ENCODE data around the gene CCDC92. TPM values are rescaled to one million over a fixed set of nuclear protein-coding genes. Genes with fewer than 3 reads are reported as not detected.

CCDC92 gene
- total RNA-seq, 2 donors from 2014 or later = 19.7 to 25.1 TPM

DNA sequence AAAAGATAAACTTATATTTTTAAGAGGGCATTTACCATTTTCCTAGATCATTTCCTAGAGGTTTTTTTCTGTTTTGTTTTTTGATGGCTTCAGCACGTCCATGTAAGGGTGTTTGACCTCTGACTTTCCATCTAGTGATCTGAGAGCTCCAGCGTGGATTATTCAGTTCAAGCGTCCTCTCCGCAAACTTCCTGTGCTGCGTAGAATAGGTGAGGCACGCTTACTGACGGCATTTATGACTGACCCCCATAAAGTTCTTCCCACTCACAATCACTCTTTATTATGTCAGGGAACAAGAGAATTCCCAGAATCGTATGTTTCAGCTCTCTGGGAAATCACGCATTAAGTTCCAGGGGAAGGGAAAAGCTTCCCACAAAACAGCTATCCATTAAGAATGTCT, 16.4 kb downstream of the CCDC92 start:
- Histone ChIP-seq H3K27me3 (no peaks in the 10 kb centered on the region), H3K9me3 (no peaks in the 10 kb centered on the region), H3K4me3 (no peak overlapping the region), H3K36me3 (replicated peaks in 1 of 2; ENCODE audit: insufficient read depth in 1 of 2, low read depth in 2 of 2) (no peaks in the 10 kb centered on the region), H3K4me1 (peaks cover 6% of the 10 kb centered on the region), H3K27ac (no peak overlapping the region)
- WGBS, 2 donors = 92 to 93% methylated on average over 9 of the region's 9 CpGs
- no peak for ATAC-seq
- intact Hi-C loops (cut with DNase I) = no loop called here
- TF ChIP-seq POLR2A (IDR thresholded peaks at IDR 0.05) = no peak
- TF ChIP-seq, protein P1, sequence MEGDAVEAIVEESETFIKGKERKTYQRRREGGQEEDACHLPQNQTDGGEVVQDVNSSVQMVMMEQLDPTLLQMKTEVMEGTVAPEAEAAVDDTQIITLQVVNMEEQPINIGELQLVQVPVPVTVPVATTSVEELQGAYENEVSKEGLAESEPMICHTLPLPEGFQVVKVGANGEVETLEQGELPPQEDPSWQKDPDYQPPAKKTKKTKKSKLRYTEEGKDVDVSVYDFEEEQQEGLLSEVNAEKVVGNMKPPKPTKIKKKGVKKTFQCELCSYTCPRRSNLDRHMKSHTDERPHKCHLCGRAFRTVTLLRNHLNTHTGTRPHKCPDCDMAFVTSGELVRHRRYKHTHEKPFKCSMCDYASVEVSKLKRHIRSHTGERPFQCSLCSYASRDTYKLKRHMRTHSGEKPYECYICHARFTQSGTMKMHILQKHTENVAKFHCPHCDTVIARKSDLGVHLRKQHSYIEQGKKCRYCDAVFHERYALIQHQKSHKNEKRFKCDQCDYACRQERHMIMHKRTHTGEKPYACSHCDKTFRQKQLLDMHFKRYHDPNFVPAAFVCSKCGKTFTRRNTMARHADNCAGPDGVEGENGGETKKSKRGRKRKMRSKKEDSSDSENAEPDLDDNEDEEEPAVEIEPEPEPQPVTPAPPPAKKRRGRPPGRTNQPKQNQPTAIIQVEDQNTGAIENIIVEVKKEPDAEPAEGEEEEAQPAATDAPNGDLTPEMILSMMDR (IDR thresholded peaks at IDR 0.05) = no peak
- DNase-seq = no peak

DNA sequence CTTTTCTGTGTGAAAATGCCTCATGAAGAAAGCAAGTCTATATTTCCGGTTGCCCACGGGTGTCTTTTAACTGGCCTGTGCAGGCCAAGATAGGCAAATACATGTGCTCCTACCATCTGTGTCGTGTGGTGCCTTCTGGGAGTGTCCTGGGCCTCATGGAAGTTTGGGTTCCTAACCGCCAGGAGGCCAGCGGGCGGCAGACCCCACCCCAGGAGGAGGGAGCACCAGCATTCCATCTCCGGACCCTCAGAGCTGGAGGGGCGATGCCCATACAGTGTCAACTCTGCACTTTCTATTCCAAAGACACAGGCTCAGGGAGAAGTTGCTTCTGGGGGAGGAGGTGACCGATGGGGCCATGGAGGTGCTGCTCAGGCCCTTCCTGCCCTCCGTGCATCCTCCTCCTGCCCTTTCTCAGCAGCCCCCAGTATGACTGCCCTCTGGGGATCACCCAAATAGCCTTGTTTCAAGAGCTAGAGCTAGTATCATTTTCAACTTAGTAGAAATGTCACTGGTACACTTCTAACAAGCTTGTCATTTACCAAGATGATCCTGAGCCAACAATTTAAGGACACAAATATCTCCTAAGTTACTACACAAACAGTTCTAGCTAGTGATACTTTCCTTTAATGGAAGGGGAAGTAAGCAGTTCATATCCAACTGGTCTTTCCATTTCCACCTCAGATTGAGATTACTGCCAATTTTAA, 17.8 kb downstream of the CCDC92 start:
- Histone ChIP-seq H3K4me3 (no peak overlapping the region), H3K4me1 (peaks cover 13% of the 10 kb centered on the region), H3K36me3 (replicated peaks in 1 of 2; ENCODE audit: insufficient read depth in 1 of 2, low read depth in 2 of 2) (no peaks in the 10 kb centered on the region), H3K27me3 (no peaks in the 10 kb centered on the region), H3K27ac (no peak overlapping the region), H3K9me3 (no peaks in the 10 kb centered on the region)
- ATAC-seq (no peak), DNase-seq (no peak)
- TF ChIP-seq, protein P1 (IDR thresholded peaks at IDR 0.05) = no peak
- intact Hi-C loops (cut with DNase I) = no loop called here
- 86 to 87% methylated on average over 6 to 10 of the region's 10 CpGs for WGBS, 2 donors

DNA sequence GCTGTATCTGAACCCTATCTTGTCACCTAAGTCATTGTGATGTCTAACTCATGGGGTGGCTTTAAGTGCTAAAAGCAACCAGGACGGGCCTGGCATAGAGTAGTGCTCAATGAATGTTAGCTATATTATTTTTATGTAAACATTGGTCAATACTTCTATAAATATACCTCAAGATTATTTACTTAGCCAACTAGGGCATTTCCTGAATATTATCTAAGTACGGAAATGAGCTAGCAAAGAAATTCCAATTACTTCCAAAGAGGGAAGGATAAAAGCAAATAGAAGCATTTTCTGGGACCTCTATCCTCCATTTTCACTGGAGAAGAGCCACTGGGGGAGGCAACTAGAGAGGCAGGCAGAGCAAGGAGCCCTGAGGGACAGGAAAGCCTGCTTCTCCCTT, 20.6 kb downstream of the CCDC92 start:
- Histone ChIP-seq H3K4me1 (peaks cover 13% of the 10 kb centered on the region), H3K36me3 (replicated peaks in 1 of 2; ENCODE audit: insufficient read depth in 1 of 2, low read depth in 2 of 2) (no peaks in the 10 kb centered on the region), H3K4me3 (no peak overlapping the region), H3K9me3 (no peaks in the 10 kb centered on the region), H3K27ac (no peak overlapping the region), H3K27me3 (no peaks in the 10 kb centered on the region)
- no peak for ATAC-seq
- TF ChIP-seq, protein P1 (IDR thresholded peaks at IDR 0.05) = no peak
- TF ChIP-seq POLR2A (IDR thresholded peaks at IDR 0.05) = no peak
- 23 to 46% methylated on average over 2 of the region's 2 CpGs for WGBS, 2 donors
- intact Hi-C loops (cut with DNase I) = no loop called here
- DNase-seq = no peak

DNA sequence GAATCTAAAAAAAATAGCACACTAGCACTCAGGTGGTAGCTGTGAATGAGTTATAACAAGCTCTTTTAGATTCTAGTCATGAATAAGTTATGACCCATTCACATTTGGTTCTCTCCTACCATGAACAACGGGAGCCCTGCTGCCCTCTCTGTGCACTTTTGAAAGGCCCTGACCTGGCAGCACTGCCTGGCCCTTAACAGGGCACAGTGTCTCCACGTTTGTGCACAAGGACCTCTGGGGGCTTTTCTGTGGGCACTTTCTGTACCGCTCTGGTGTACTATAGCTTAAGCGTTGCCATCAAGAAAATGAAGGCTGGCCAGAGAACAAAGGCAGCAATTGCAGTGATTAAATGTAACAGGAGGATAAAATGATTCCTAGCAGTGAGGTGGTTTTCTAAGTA, 21.2 kb downstream of the CCDC92 start:
- intact Hi-C loops (cut with DNase I) = no loop called here
- Histone ChIP-seq H3K4me3 (no peak overlapping the region), H3K9me3 (no peaks in the 10 kb centered on the region), H3K36me3 (replicated peaks in 1 of 2; ENCODE audit: insufficient read depth in 1 of 2, low read depth in 2 of 2) (no peaks in the 10 kb centered on the region), H3K27ac (no peak overlapping the region), H3K4me1 (peaks cover 13% of the 10 kb centered on the region), H3K27me3 (no peaks in the 10 kb centered on the region)
- ATAC-seq = no peak
- TF ChIP-seq, protein P1 (IDR thresholded peaks at IDR 0.05) = no peak
- no peak for TF ChIP-seq POLR2A (IDR thresholded peaks at IDR 0.05)
- 87 to 89% methylated on average over 4 of the region's 4 CpGs for WGBS, 2 donors
- DNase-seq = no peak

All from body of pancreas (tissue), 4 donors.